Measurements from ENCODE around the gene MTERF4.
"Not testable (repeated sequence)": the region's sequence is repeated elsewhere in the genome, so short reads cannot be mapped to it uniquely, and the experiment has no call there.

The MTERF4 gene

DNA sequence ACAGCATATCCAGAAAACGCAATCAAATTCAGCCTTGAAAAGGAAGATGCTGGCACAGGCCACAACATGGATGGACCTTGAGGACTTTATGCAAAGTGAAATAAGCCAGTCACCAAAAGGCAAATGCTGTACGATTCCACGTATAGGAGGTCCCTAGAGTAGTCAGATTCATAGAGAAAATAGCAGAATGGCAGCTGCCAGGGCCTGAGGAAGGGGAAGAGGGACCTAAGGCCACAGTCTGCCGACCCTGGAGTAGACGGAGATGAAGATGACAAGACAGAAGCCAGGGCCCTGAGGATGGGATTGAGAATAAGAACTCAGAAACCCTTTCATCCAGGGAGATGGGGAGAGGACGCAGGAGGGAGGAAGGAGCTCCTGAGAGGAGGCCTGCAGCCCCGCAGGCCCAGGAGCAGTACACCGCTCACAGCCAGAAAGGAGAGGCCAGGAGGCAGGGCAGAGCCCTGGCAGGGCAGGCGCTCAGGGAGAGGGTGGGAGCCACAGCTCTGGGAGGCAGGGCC is 8.1 kb upstream of the MTERF4 start:
- no peak for DNase-seq

DNA sequence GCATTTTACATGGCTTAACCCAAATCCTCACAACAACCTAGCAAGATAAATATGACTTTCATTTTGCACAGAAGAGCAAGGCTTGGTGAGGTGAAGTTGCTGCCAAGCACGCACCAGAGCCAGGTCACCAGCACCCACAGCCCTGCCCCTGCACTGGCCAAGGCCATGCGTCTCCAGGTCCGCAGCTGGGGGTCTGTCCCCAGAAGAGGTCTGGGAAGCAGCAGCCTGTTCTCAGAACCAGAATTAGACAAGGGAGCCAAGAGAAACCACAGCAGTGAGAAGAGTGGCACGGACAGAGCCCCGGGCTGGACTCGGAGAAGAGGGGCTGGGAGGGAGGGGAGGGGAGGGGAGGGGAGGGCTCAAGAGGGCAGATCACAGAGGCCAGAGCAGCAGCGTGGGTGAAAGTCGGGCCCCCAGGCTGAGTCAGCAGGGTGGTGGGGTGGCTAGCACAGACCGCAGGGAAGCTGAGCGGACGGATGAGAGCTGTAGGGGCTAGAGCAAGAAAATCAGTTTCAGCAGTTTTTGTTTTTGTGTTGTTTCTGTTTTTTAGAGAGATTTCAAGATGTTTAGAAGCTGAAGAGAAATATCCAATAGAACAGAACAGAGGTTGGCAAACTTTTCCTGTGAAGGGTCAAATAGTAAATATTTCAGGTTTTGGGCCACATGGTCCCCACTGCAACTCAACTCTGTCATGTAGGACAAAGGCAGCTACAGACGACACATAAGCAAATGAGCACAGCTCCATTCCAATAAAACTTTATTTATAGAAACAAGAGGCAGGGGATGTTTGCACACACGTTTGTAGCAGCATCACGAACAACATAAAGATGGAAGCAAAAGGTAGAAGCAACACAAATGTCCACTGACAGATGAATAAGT is 7.4 kb upstream of the MTERF4 start:
- no peak for DNase-seq

DNA sequence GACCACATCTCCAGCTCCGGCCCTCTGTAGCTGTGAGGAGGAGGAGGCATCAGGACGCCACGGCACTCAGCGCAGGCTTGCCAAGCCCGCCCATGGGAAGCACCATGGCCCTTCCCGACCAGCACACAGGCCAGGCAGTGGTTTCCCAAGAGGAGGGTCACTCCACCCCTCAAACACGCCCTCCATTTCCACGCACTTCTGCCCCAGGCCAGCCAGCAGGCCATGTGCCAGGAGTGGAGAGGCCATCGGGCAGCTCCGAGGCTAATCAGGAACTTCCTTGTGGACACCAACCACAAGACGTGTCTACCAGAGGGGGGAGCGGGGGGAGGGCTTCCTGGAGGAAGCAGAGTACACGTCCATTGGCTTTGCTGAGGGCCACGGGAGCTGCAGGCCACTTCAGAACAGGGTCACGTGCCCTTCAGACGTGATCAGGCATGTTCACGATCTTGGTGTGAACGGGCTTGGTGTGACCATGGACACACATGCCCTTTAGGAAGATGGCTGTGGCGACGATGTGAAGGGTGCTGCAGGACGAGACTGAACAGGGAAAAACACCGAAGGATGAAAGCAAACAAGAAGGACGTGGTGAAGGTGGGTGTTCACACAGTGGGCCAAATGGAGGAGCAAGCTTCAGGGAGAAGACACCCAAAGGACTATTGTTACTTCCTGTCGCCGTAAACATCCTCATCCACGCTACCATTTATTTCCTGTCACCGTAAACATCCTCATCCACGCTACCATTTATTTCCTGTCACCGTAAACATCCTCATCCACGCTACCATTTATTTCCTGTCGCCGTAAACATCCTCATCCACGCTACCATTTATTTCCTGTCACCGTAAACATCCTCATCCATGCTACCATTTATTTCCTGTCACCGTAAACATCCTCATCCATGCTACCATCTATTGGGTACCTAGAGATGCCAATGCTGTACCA is 6.5 kb upstream of the MTERF4 start:
- no peak for DNase-seq

DNA sequence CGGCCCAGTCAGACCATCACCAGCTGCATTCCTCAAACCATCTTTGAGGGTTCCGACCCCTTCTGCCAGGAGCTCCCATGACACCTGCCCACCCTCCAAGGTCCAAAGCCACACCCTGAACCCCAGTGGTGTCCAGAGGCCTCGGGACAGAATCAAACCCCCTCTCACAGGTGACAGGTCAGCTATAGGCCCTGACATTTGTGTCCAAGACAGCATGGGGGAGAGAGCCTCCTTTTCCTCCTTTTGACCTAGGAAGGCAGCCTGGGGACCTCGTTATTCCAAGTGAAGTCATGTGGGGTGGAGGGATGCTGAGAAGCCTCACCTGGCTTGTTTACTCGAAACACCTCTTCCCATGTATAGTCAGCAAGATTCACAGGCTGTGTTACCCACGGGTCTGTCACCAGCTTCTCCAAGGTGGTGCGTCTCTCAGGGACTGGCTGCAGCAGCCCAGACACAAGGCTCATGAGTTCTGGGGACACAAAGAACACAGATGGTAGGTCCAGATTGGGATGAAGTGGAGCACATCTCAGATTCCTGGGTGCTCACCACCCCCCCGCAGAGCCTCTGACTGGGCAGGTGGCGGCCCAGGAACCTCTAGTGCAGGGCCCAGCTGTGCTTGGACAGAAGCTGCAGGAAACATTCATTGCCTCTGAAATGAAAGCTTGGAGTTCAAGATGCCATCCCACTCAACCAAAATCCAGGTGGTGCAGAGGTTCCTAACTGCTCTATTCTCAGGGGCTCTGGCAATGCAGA is 5.1 kb upstream of the MTERF4 start:
- DNase-seq = no peak

DNA sequence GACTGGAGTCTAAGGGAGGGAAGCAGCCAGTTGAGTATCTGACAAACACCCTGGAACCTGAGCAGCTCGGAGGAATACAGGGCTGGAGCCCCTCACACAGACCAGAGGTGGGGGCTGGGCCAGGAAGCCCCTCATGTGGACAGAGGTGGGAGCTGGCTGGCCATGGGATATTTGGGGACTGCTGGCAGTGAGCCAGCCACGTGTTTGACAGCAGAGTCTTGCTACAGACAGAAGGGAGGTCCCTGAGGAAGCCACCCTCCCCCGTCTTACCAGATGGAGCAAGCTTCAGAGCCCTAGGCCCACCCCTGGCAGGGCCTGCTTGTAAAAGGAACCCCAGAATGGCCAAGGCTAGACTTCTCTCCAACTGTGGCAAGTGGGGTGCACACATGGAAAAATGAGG is 3.6 kb upstream of the MTERF4 start:
- DNase-seq = no peak

DNA sequence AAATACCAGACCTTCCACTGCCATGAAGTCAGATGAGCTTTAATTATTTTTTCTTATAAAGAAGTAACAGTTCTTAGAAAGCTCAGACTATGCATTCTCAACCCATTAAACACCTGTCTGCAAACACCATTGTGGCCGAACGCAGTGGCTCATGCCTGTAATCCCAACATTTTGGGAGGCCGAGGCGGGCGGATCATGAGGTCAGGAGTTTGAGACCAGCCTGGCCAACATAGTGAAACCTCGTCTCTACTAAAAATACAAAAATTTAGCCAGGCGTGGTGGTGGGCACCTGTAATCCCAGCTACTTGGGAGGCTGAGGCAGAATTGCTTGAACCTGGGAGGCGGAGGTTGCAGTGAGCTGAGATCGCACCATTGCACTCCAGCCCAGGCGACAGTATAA is 2.5 kb upstream of the MTERF4 start:
- not testable (repeated sequence) for DNase-seq

DNA sequence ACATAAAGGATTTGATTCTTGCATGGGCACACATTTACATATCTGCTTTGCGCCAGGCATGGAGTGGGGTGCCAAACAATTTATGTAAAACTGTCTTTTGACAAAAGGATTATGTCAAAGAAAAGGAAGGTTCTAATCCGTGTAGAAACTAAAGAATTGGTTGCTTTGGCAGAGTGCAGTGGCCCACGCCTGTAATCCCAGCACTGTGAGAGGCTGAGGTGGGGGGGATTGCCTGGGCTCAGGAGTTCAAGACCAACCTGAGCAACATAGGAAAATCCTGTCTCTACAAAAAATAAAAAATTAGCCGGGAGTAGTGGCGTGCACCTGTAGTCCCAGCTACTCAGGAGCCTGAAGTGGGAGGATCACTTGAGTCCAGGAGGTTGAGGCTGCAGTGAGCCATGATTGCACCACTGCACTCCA is 1.1 kb upstream of the MTERF4 start:
- no peak for DNase-seq

DNA sequence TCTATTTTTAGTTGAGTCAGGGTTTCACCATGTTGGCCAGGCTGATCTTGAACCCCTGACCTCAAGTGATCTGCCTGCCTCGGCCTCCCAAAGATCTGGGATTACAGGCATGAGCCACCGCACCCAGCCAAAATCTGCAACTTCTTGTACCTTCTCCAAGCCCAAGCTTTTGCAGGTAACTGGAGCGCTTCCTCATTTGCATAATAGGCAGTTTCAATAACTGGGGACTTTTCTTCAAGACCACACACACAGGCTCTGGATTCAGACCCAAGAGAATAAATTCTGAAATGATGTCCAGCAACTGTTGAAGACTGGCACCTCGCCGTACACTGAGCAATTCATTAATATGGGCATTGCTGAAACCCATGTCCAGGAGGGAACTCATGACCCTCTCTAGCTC is 2.8 kb downstream of the MTERF4 start:
- DNase-seq = no peak

DNA sequence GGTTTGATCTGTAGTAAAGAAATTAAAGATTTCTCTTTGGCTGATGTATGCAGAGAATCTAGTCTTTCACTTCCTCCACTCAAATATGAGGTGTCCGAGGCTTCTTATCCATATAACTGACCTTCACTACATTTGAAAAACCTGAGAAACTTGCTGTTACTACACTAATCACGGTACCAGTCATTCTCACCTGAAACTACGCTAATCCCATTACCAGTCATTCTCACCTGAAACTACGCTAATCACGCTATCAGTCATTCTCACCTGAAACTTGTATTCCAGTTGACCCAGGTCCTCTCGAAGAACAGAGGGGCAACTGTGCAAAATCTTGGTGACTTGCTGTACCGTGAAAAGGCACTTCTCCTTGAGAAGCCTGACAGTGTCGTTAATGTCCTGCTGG is 5.1 kb downstream of the MTERF4 start:
- DNase-seq = no peak

DNA sequence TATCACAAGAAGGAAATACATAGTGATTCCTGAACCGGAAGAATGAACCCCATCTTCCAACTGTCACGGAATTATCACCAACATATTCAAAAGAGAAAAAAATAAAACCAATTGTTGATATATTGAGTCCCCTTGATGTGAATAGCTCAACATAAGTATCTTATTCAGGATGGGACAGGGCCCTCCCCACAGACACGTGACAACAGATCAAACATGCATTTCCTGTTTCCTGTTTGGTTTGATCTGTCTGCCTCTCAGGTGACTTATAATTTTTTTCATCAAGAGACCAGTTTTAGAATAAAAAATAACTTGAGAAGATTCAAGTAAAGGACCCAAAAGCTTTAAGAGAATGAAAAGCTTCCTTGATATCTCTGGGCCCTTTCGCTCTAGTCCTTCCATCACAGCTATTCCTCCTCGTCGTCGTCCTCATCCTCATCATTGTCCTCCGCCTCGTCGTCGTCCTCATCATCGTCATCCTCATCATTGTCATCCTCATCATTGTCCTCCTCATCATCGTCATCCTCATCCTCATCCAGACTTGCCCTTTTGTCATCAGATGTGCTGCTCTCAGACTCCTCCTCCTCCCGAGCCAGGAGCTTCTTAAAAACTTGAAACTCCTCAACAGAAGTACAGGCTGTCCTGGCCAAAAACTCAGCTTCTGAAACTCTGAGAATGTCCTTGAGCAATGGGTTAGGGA is 6.3 kb downstream of the MTERF4 start:
- no peak for DNase-seq

DNA sequence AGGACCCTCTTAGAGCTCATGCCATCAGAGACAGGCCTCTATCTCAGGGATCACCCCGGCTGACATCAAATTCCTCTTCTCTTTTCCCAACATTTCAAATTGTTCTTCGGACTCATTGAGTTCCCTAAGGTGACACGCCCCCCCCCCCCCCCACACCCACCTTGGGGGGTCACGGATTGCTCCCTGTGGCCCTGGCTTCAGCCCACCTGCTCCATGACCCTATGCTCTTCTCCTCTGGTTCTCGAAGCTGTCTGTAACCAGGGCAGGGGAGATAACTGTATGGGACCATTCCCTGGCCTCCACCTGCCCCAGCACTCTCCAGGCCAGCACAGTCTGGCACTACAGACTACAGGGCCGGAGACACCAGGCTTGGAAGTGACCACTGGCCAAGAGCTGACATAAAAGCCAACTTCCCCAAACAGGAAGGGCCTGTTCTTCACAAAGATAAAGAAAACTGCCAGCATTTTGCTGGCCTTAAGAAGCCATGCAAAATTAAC is 7.1 kb downstream of the MTERF4 start:
- no peak for DNase-seq

DNA sequence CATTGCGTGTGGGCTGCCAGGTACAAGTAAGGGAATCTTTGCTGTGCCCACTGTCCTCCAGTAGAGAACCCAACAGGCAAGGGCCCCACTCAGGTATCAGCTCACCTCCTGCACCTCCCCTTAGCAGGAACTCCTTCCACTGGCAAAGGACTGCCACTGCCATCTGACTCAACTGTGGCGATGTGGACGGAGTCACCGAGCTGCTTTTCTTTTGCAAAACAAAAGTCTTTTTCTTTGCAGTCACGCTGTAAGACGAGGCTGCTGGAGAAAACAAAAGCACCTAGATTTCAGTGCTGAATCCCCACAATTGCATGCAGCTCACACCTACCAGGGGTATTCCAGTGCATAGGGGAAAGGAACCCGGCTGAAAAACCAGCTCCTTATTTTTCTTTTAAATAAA is 7.9 kb downstream of the MTERF4 start:
- no peak for DNase-seq

DNA sequence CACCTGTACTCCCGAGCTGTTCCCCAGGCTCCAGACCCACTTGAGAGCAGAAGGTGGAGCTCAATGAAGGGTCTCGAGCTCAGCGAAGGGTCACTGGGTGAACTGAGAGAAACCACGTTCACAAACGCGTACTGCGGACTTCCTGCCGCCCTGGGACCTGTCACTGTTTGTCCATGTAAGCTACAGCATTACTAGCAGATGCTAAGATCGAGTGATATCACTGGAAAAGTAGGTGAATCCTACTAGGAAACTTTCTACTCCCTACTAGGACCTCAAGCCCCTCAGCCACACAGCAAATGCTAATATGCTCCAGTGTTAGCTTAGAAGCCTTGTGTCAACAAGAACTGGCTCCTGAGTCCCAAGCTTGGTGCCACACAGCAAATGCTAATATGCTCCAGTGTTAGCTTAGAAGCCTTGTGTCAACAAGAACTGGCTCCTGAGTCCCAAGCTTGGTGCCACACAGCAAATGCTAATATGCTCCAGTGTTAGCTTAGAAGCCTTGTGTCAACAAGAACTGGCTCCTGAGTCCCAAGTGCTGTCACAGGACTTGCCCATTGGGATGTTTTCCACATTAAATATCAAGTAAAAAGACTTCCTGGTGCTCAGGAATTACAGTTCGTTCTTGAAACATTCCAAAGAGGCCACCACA is 8.8 kb downstream of the MTERF4 start:
- DNase-seq = not testable (repeated sequence)

DNA sequence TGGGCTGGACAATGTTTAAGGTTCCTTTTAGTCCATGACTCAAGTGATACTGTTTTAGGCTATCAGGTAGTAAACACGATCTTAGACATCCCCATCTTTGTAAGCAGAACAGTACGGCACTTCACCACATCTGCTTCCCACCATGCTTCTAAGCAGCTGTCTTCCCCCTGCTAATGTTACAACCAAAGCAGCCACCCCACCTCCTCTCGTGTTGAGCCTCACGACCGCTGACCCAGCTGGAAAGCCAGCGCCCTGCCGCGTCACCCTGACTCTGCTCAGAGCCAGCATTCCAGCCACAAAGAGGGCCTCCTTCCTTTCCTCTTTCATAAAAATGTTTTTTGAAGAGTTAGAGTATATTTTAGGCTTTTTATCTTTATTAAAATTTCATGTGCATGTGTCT is 9.4 kb downstream of the MTERF4 start:
- no peak for DNase-seq

DNA sequence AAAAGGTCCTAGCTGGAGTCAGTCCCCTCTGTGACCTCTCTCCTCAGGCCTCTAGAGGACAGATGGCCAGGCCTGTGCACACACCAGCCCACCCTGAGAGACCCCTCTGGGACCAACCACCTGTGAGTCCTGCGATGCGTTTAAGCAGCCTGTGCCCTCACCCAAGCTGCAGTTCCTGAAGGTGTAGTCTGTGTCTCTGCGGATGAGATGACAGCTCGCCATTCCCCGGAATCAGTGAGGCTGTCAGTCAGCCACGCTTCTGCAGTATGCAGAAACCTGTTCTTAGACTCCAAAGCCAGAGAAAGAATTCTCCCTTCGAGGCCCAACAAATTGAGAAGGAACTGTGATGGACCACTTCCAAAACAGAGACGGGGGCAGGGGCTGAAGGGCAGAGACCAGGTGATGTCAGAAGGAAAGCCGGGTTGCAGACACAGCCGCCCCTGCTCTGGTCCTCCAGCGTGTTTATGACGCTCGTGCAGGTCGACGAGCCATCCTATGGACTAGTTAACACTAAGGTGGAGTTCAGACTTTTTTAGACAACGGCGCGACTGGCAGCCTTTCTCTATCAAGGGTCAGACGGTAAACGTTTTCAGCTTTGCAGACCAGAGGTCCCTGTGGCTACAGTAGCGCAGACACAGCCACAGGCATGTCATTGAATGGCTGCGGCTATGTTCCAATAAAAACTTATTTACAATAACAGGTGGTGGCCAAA is 10.2 kb downstream of the MTERF4 start:
- no peak for DNase-seq

DNA sequence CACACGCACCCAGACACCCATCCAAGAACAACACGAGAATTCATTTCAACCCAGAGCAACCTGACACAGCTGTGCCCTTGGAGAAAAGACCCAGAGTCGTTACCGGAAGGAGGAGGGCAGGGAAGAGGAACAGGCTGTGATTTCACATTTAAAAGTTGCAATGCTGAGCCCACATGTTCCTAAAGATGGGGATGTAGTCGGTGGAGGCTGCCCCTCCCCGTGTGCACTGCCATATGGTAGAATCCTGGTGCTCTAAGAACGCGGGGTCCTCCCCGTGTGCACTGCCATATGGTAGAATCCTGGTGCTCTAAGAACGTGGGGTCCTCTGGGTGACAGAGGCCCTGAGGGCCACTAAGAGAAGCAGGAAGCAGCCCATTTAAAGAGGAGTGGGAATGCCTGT is 10.9 kb downstream of the MTERF4 start:
- DNase-seq = no peak

DNA sequence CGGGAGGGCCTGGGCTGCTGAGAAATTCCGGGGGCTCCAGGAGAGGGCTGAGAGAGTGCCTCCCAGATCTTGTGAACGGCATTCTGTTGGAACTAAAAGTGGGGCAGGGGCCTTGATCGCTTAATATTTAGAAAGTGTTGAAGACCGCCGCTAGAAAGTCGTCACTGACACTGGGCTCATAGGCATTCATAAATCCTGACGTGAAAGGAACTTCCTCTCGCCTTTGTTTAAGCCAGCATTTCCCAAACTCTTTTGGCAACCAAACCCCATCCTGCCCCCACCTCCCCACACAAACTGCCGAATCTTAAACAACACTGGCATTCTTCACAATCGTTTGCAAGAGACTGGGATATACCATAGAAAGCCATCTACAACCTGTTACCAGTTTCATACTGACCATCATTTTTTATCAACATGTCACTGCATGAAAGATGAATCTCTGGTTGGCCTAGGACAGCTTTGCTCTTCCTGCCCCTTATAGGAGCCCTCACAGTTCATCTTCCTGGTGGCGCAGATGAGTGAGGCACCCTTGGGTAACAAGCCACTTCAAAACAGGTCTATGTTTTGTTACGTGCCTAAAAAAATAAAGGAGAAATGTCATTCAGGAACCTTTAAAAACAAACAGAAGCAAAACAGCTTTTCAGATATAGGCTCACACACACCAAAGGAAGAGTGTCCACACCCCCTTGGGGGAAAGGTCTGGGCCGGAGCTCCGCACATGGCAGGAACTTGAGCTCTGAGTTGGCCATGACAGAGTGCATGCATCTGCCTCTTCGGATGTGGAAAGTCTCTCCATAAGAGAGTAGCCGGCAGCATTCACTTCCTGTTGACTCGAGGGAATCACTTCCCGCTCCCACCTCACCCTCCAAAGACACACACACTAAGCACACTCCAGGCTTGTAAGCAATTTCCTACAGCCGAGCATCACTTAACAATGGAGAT is 13.0 kb downstream of the MTERF4 start:
- DNase-seq = no peak

DNA sequence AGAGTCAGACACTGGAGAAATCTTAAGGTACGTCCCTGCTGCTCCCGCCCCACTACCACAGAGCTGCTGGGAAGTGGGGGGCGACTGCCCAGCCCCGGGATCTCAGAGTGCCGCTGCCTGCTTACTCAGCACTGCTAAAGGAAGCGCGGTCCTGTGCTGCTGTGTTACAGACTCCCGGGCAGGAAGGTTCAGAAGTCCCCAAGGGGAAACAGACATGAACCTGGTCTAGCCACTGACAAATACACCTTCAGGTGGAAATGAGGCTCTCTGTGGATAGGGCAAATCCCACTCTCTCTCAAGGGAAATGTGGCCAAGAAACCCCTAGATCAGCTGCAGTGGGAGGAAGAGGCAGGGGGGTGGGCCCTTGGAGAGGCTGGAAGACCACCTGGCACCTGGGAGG is 13.7 kb downstream of the MTERF4 start:
- DNase-seq = no peak

DNA sequence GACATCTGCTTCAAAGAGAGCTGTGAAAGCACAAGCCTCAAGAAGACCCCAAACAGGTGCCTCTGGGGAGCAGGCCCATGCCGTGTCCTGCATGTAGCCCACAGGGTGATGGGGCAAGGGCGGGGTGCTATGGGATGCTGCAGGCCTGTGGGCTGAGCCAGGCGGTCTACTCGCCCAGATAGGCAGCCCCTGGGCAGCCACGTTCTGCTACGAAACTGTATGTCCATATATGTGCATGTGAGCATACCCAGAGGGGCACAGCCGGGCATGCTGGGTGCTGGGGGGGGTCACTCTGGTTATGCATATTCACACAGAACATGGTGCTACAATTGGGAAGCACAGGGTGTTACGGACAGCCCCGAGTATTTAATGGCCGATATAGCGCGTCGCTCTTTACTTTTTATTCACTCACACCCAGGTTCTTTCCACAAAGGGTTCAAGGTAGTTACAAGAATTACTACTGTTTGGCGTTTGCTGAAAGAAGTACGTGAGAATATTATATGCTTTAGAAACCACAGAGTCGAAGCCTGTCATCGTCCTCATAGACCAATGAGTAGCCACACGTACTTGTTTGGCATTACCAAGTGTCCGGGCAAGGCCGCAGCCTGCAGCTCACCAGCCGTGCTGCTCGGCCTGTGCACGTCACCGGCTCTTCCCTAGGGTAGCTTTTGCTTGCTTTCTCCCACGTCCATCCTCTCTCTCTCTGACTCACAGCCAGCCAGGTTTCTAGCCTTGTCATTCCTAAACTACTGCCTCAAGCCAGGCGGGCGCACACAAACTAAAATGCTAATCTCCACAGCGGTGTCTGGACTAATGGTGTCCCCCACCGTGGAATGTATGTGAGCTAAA is 14.4 kb downstream of the MTERF4 start:
- no peak for DNase-seq
